ENCODE measurements around the gene SCO1. TPM values are rescaled to one million over a fixed set of nuclear protein-coding genes. Genes with fewer than 3 reads are reported as not detected.
A peak's percentile ranks its signal among the peaks of the same experiment; 100 is the strongest.
"Not testable (repeated sequence)": the region's sequence is repeated elsewhere in the genome, so short reads cannot be mapped to it uniquely, and the experiment has no call there.

SCO1 gene
- polyA plus RNA-seq (2013, experiment 1 of 2; ENCODE audit: insufficient read length) = 30.2 TPM
- 30.7 TPM for polyA plus RNA-seq (2013, experiment 2 of 2; ENCODE audit: insufficient read length)

- peak; percentile 94 for DNase-seq
These were observed at the start of gene SCO1, which contains the start of gene ADPRM for GRCh38 chr17:10697092-10698081. Gene SCO1, minus strand, starts transcription at chr17:10697533. Its CDS starts 26 bp downstream, at chr17:10697507. Gene ADPRM, plus strand, starts transcription at chr17:10697594. Its CDS starts 7,333 bp downstream, at chr17:10704927.

- DNase-seq = peak; percentile 30
These were observed 47.9 kb upstream of the SCO1 start for GRCh38 chr17:10745231-10745630.

- no peak for DNase-seq
These were observed 47.2 kb upstream of the SCO1 start for GRCh38 chr17:10744501-10745000.

- peak; percentile 63 for DNase-seq
These were observed 46.1 kb upstream of the SCO1 start for GRCh38 chr17:10743316-10744009.

GRCh38 chr17:10742431-10742830 is 45.1 kb upstream of the SCO1 start:
- DNase-seq = no peak

- DNase-seq = no peak
These were observed 44.2 kb upstream of the SCO1 start for GRCh38 chr17:10741416-10742135.

GRCh38 chr17:10739386-10739785 is 42.1 kb upstream of the SCO1 start:
- DNase-seq = no peak

GRCh38 chr17:10738521-10739258 is 41.4 kb upstream of the SCO1 start:
- DNase-seq = no peak

GRCh38 chr17:10737736-10738135 is 40.4 kb upstream of the SCO1 start:
- no peak for DNase-seq

GRCh38 chr17:10737168-10737622 is 39.9 kb upstream of the SCO1 start:
- peak; percentile 55 for DNase-seq

- DNase-seq = no peak
These were observed 38.5 kb upstream of the SCO1 start for GRCh38 chr17:10735821-10736220.

GRCh38 chr17:10735251-10735650 is 37.9 kb upstream of the SCO1 start:
- no peak for DNase-seq

GRCh38 chr17:10733666-10734065 is 36.3 kb upstream of the SCO1 start:
- DNase-seq = no peak

GRCh38 chr17:10732121-10732520 is 34.8 kb upstream of the SCO1 start:
- not testable (repeated sequence) for DNase-seq

GRCh38 chr17:10731408-10731879 is 34.1 kb upstream of the SCO1 start:
- DNase-seq = no peak

- DNase-seq = not testable (repeated sequence)
These were observed 32.9 kb upstream of the SCO1 start for GRCh38 chr17:10730247-10730646.

GRCh38 chr17:10729334-10730193 is 32.2 kb upstream of the SCO1 start, which contains the start of gene TMEM220:
Gene TMEM220, minus strand, starts transcription at chr17:10730023. Its CDS starts 172 bp downstream, at chr17:10729851.
- DNase-seq = peak; percentile 72

GRCh38 chr17:10728331-10728892 is 31.1 kb upstream of the SCO1 start:
- no peak for DNase-seq

GRCh38 chr17:10727192-10727591 is 29.9 kb upstream of the SCO1 start:
- DNase-seq = no peak

- DNase-seq = no peak
These were observed 28.9 kb upstream of the SCO1 start for GRCh38 chr17:10726196-10726595.

Measured in fibroblast of skin of abdomen (primary cell).